MM.1S (cell line): ENCODE data around the gene SUSD3.

ENCODE experiments used
- EZH2 ChIP-seq: fragments of 300-600 bp; sonication (generic); optimal IDR thresholded peaks from 2 replicates; pipeline ENCODE3; 2017; ENCODE audit warnings: low read depth, mild to moderate bottlenecking, antibody characterized with exemption, low read length, mixed read lengths
- TF ChIP-seq, protein P1 (sequence below): fragments of 300-600 bp; sonication (generic); IDR thresholded peaks from 2 replicates; pipeline ENCODE4 v1.5.1; 2016; ENCODE audit warnings: antibody characterized with exemption, low read length, mixed read lengths

DNA sequence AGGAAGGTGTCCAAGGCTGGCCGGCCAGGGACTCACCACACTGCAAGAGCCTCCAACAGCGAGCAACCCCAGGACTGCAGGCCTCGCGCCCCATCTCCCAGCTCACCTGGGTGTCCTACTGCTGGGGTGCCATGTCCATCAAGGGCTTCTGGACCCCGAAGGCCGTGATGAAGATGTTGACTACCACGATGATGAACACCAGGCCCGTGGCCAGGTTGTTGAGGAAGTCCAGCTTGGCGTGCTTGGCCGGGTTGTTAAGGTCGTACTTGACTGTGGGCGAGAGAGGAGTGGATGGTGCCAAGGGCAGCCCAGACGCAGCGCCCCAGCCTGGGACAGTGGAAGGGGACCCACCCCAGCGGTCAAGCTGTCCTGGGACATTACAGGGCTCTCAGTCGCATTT is 66.3 kb downstream of the SUSD3 start:
- TF ChIP-seq, protein P1, sequence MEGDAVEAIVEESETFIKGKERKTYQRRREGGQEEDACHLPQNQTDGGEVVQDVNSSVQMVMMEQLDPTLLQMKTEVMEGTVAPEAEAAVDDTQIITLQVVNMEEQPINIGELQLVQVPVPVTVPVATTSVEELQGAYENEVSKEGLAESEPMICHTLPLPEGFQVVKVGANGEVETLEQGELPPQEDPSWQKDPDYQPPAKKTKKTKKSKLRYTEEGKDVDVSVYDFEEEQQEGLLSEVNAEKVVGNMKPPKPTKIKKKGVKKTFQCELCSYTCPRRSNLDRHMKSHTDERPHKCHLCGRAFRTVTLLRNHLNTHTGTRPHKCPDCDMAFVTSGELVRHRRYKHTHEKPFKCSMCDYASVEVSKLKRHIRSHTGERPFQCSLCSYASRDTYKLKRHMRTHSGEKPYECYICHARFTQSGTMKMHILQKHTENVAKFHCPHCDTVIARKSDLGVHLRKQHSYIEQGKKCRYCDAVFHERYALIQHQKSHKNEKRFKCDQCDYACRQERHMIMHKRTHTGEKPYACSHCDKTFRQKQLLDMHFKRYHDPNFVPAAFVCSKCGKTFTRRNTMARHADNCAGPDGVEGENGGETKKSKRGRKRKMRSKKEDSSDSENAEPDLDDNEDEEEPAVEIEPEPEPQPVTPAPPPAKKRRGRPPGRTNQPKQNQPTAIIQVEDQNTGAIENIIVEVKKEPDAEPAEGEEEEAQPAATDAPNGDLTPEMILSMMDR = no peak
- no peak for TF ChIP-seq EZH2
